HG02588 (cell line): ENCODE measurements around the gene DMD.
"Not testable (repeated sequence)": the region's sequence is repeated elsewhere in the genome, so short reads cannot be mapped to it uniquely, and the experiment has no call there.

ENCODE experiments used
- ATAC-seq: cut with Tn5 transposase; IDR thresholded peaks from one replicate; pipeline ENCODE4 v1.9.1; 2021; ENCODE audit warnings: mild to moderate bottlenecking, moderate library complexity; ENCODE audit not compliant: unreplicated experiment

Gene DMD

GRCh38 chrX:32644476-32645245 lies 566.7 kb downstream of the DMD start:
- no peak for ATAC-seq

- ATAC-seq, result no peak
Observed at GRCh38 chrX:32642283-32642682, 569.1 kb downstream of the DMD start.

- no peak for ATAC-seq
Observed at GRCh38 chrX:32618154-32618553, 593.2 kb downstream of the DMD start.

- no peak for ATAC-seq
Observed at GRCh38 chrX:32614707-32615106, 596.6 kb downstream of the DMD start.

GRCh38 chrX:32599156-32599555 lies 612.2 kb downstream of the DMD start:
- no peak for ATAC-seq

GRCh38 chrX:32598707-32599106 lies 612.6 kb downstream of the DMD start:
- no peak for ATAC-seq

GRCh38 chrX:32597777-32598176 lies 613.6 kb downstream of the DMD start:
- ATAC-seq, result no peak

- ATAC-seq, result no peak
Observed at GRCh38 chrX:32592786-32593185, 618.6 kb downstream of the DMD start.

GRCh38 chrX:32591589-32591988 lies 619.8 kb downstream of the DMD start:
- ATAC-seq, result no peak

GRCh38 chrX:32582729-32583128 lies 628.6 kb downstream of the DMD start:
- ATAC-seq, result no peak

GRCh38 chrX:32576885-32577284 lies 634.5 kb downstream of the DMD start:
- ATAC-seq, result no peak

- ATAC-seq, result no peak
Observed at GRCh38 chrX:32572644-32573043, 638.7 kb downstream of the DMD start.

- no peak for ATAC-seq
Observed at GRCh38 chrX:32571579-32571978, 639.8 kb downstream of the DMD start.

- no peak for ATAC-seq
Observed at GRCh38 chrX:32562261-32562660, 649.1 kb downstream of the DMD start.

- ATAC-seq, result no peak
Observed at GRCh38 chrX:32545101-32545500, 666.2 kb downstream of the DMD start.

GRCh38 chrX:32538554-32538953 lies 672.8 kb downstream of the DMD start:
- ATAC-seq, result no peak

GRCh38 chrX:32533848-32534247 lies 677.5 kb downstream of the DMD start:
- ATAC-seq, result no peak

GRCh38 chrX:32532262-32532661 lies 679.1 kb downstream of the DMD start:
- no peak for ATAC-seq

GRCh38 chrX:32530802-32531403 lies 680.4 kb downstream of the DMD start:
- no peak for ATAC-seq

GRCh38 chrX:32528451-32528850 lies 682.9 kb downstream of the DMD start:
- ATAC-seq, result not testable (repeated sequence)

- ATAC-seq, result no peak
Observed at GRCh38 chrX:32525234-32525633, 686.1 kb downstream of the DMD start.

- ATAC-seq, result no peak
Observed at GRCh38 chrX:32524385-32524784, 687.0 kb downstream of the DMD start.

GRCh38 chrX:32520789-32521188 lies 690.6 kb downstream of the DMD start:
- no peak for ATAC-seq
